AG04449 (cell line): ENCODE data around the gene SLC14A1.

Experiments
- CTCF ChIA-PET: fragments of 350-600 bp; formaldehyde crosslinking; extraction: SDS; loops from one replicate; lab custom pipeline; 2021; ENCODE audit warnings: antibody characterized with exemption; lab: Yijun Ruan, JAX
- POLR2A ChIA-PET: fragments of 400-600, 350-600 bp; formaldehyde crosslinking; extraction: SDS; loops from one replicate; lab custom pipeline; 2020; ENCODE audit warnings: antibody characterized with exemption, inconsistent platforms; lab: Yijun Ruan, JAX
- DNase-seq: peaks from one replicate; pipeline ENCODE4 v3.0.0-alpha.2; 2010; ENCODE audit warnings: low read depth, low spot score
- H3K4me3 ChIP-seq: 2 replicates; pipeline ENCODE4 v1.5.1; 2011; ENCODE audit warnings: low read depth, mild to moderate bottlenecking, control low read depth, low read length
- CTCF ChIP-seq: IDR thresholded peaks from one replicate; pipeline ENCODE4 v1.5.1; 2011; ENCODE audit warnings: mild to moderate bottlenecking, moderate library complexity, low read length, control low read depth, inconsistent platforms; ENCODE audit not compliant: insufficient read depth; ENCODE audit errors: missing control alignments

SLC14A1 gene

GRCh38 chr18:45775743-45776142, 51.8 kb downstream of the SLC14A1 start:
- POLR2A ChIA-PET, result interaction anchor here (0.5 to 3.1 kb wide), 3 partner anchors 10 to 26 kb away, joined by 3 to 22 read pairs (median 5); no protein-coding TSS in a partner anchor
- no peak for DNase-seq
- peak overlapping the region; percentile 56 for H3K4me3 ChIP-seq
- CTCF ChIA-PET, result interaction anchor here (1.1 to 2.6 kb wide), 7 partner anchors 11 to 106 kb away, joined by 3 to 11 read pairs (median 5); no protein-coding TSS in a partner anchor
- TF ChIP-seq CTCF, result no peak

GRCh38 chr18:45777393-45777792, 53.4 kb downstream of the SLC14A1 start:
- peak; percentile 84 for DNase-seq
- POLR2A ChIA-PET, result interaction anchor here (1.5 kb wide), 1 partner anchor 24 kb away, joined by 5 read pairs; no protein-coding TSS in a partner anchor
- H3K4me3 ChIP-seq, result no peak overlapping the region
- TF ChIP-seq CTCF, result no peak
- CTCF ChIA-PET, result interaction anchor here (0.9 to 2.4 kb wide), 3 partner anchors 9 to 55 kb away, joined by 3 to 6 read pairs (median 3); no protein-coding TSS in a partner anchor

GRCh38 chr18:45780568-45780967, 56.6 kb downstream of the SLC14A1 start:
- ChIA-PET CTCF (interaction anchor here (0.9 to 1.7 kb wide), 2 partner anchors 9 to 12 kb away, joined by 3 to 6 read pairs; no protein-coding TSS in a partner anchor), POLR2A (no interaction called here)
- DNase-seq, result no peak
- TF ChIP-seq CTCF, result no peak
- no peak overlapping the region for H3K4me3 ChIP-seq

- ChIA-PET CTCF (no interaction called here), POLR2A (no interaction called here)
- no peak for TF ChIP-seq CTCF
- no peak for DNase-seq
- H3K4me3 ChIP-seq, result no peak overlapping the region
These were observed 58.7 kb downstream of the SLC14A1 start for GRCh38 chr18:45782662-45783061.

- no peak for TF ChIP-seq CTCF
- no peak overlapping the region for H3K4me3 ChIP-seq
- peak; percentile 59 for DNase-seq
- ChIA-PET POLR2A (interaction anchor here (0.9 to 2.7 kb wide), 2 partner anchors 9 to 19 kb away, joined by 3 to 9 read pairs; no protein-coding TSS in a partner anchor), CTCF (no interaction called here)
These were observed 59.4 kb downstream of the SLC14A1 start for GRCh38 chr18:45783097-45784075.

- no peak overlapping the region for H3K4me3 ChIP-seq
- ChIA-PET POLR2A (interaction anchor here (2.7 kb wide), 1 partner anchor 17 kb away, joined by 9 read pairs; no protein-coding TSS in a partner anchor), CTCF (no interaction called here)
- DNase-seq, result no peak
- no peak for TF ChIP-seq CTCF
These were observed 61.2 kb downstream of the SLC14A1 start for GRCh38 chr18:45785134-45785533.
